ENCODE data around the gene TSPAN5.

Gene TSPAN5

GRCh38 chr4:98423009-98423408 is 235.4 kb downstream of the TSPAN5 start:
- H3K4me3 ChIP-seq (replicated peaks in 1 of 2; ENCODE audit: low read depth in 2 of 2, low read length in 2 of 2) = no peak overlapping the region
- DNase-seq (ENCODE audit: low read depth in 2 of 2) = no peak
- TF ChIP-seq CTCF (IDR thresholded peaks at IDR 0.05; ENCODE audit: low read depth, low read length) = no peak

- DNase-seq (ENCODE audit: low read depth in 2 of 2) = peak in 1 of 2 donors; percentile 23
- H3K4me3 ChIP-seq (replicated peaks in 1 of 2; ENCODE audit: low read depth in 2 of 2, low read length in 2 of 2) = no peak overlapping the region
- TF ChIP-seq CTCF (IDR thresholded peaks at IDR 0.05; ENCODE audit: low read depth, low read length) = no peak
These were observed 237.3 kb downstream of the TSPAN5 start for GRCh38 chr4:98421111-98421510.

All from cardiac fibroblast (primary cell).